ENCODE results near the gene ACVRL1.

- TF ChIP-seq CTCF (IDR thresholded peaks at IDR 0.05) (no peak), EZH2 (IDR thresholded peaks at IDR 0.05; ENCODE audit: borderline replicate concordance, insufficient read depth, low read depth, low read length, poor library complexity, severe bottlenecking) (no peak)
These were observed 7.0 kb downstream of the ACVRL1 start for GRCh38 chr12:51914034-51914923.

All from B cell (primary cell).